ENCODE results near the gene IL1F10.

IL1F10 gene

DNA sequence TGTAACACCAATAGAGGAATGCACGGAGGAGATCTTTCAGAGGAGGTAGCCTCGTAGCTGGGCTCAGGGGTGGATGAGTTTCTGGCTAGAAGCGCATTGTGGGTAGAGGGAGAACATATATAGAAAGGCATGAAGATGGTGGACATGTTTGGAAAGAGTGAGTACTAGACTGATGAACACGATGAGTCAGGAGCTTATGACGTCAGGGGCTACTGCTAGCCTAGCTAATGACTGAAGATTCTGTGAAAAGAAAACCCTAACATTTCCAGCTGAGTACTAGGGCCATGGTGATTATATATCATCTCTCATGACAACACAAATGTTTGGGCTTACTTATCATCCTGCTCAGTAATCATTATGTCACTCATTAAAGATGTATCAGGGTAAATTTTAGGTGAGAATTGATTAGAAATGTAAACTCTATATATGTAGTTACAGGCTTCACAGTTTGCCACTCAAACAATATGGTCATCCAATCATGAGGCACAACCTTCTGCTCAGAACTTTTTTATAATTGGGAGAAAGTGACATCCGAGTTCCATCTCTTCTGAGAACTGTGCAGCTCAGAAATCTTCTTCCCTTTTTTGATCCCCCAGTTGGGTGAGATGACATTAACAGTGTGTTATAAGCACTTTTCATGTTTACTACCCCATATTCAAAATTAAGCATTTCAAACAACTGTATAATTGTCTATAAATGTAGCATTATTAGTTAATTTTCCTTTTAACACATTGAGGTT is 37.4 kb downstream of the IL1F10 start:
- H4K20me1 ChIP-seq = no peaks in the 10 kb centered on the region
- H3K36me3 ChIP-seq = no peaks in the 10 kb centered on the region
- H3K4me3 ChIP-seq = no peak overlapping the region
- TF ChIP-seq Cebpa-rat (IDR thresholded peaks at IDR 0.05) = no peak
- no peak overlapping the region for H3K4me2 ChIP-seq
- no peaks in the 10 kb centered on the region for H3K27me3 ChIP-seq
- H3K27ac ChIP-seq = no peak overlapping the region
- peaks cover 6% of the 10 kb centered on the region for H3K4me1 ChIP-seq
- no peak overlapping the region for H3K9ac ChIP-seq
- H3K9me3 ChIP-seq = no peaks in the 10 kb centered on the region

DNA sequence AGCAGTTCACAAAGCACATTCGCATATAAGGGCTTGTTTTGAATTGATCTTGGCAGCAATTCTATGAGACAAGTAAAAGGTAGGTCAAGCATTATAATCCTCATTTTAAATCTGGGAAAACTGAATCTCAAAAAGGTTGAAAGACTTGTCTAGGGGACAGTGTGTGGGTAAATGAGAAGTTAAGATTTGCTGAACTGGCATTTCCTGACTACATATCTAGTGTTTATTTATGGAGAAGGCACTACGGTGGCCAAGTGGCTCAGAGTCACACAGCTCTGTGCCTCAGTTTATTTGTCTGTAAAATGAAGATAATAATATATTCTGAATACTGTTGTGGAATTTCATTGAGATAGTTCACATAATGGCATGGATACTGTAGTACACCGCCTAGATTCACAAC is 43.4 kb downstream of the IL1F10 start:
- Histone ChIP-seq H3K4me3 (no peak overlapping the region), H3K36me3 (no peaks in the 10 kb centered on the region), H3K27ac (no peak overlapping the region), H3K9ac (no peak overlapping the region), H4K20me1 (no peaks in the 10 kb centered on the region), H3K9me3 (no peaks in the 10 kb centered on the region), H3K4me1 (peaks cover 17% of the 10 kb centered on the region), H3K27me3 (no peaks in the 10 kb centered on the region), H3K4me2 (no peak overlapping the region)
- TF ChIP-seq Cebpa-rat (IDR thresholded peaks at IDR 0.05) = no peak

DNA sequence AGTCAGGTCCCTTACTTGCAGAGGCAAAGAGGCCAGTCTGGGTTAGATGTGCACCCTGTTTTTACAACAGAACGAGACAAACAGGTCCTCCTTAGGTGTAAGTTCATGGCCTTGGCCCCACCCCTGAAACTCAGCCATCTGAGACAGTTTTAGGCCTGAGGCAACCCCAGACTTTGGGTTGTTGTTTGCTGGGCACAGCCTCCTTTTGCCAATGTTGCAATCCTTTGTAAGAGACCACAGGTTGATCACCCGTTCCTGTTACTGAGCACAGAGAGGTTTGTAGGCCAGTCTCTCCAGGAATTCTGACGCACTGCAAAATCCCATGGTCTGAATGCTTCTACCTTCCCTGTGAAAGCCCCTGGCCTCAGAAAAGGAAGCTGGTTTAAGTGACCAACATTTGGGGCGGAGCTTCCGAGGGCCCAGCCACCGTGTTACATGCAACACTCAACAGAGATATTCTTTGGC is 44.1 kb downstream of the IL1F10 start:
- no peak overlapping the region for H3K4me2 ChIP-seq
- TF ChIP-seq Cebpa-rat (IDR thresholded peaks at IDR 0.05) = no peak
- H3K9ac ChIP-seq = no peak overlapping the region
- H4K20me1 ChIP-seq = no peaks in the 10 kb centered on the region
- H3K4me1 ChIP-seq = peaks cover 24% of the 10 kb centered on the region
- H3K4me3 ChIP-seq = no peak overlapping the region
- H3K27me3 ChIP-seq = no peaks in the 10 kb centered on the region
- H3K9me3 ChIP-seq = no peaks in the 10 kb centered on the region
- no peaks in the 10 kb centered on the region for H3K36me3 ChIP-seq
- H3K27ac ChIP-seq = no peak overlapping the region

DNA sequence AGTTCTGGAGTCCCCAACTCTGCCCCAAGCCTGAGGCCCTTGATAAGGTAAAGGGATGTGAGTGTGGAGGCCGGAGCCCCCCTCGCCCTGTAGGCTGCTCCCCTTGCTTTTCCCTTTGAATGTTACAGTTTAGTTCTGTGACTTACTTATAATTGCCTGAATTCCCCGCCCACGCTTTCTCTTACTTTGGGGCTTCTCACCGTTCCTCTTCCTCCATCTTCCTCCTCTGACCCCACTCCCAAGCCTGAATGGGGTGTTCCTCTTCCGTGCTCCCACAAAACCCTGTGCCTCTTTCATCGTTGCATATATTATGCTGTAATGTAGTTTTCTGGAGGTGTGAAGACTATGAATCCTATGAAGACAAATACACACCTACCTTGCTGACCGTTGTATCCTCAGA is 44.7 kb downstream of the IL1F10 start:
- H3K9ac ChIP-seq = no peak overlapping the region

DNA sequence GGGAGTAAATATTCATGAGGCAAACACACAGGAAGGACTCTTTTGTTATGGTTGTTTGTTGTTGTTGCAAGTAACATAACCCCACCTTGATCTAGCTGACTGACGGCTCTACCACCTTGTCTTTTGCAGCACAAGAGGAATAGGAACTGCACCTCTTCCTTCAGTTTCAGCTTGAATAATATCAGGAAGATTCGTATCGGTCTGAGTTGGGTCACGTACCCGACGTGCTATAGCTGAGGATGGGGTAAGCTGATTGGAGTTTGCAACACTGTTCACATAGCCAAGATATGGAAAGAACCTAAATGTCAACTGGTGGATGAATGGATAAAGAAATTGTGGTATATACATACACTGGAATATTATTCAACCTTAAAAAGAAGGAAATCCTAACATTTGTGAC is 45.1 kb downstream of the IL1F10 start:
- Histone ChIP-seq H3K36me3 (no peaks in the 10 kb centered on the region), H3K9ac (no peak overlapping the region), H3K9me3 (no peaks in the 10 kb centered on the region), H3K27ac (no peak overlapping the region), H3K4me3 (no peak overlapping the region), H3K4me1 (peaks cover 28% of the 10 kb centered on the region), H3K4me2 (no peak overlapping the region), H4K20me1 (no peaks in the 10 kb centered on the region), H3K27me3 (no peaks in the 10 kb centered on the region)
- no peak for TF ChIP-seq Cebpa-rat (IDR thresholded peaks at IDR 0.05)

More for the DNA sequence above, 44.7 kb downstream of the IL1F10 start:
- Histone ChIP-seq H3K9me3 (no peaks in the 10 kb centered on the region), H3K27me3 (no peaks in the 10 kb centered on the region), H3K36me3 (no peaks in the 10 kb centered on the region), H3K4me1 (peaks cover 28% of the 10 kb centered on the region), H3K27ac (no peak overlapping the region), H4K20me1 (no peaks in the 10 kb centered on the region), H3K4me3 (no peak overlapping the region), H3K4me2 (no peak overlapping the region)
- TF ChIP-seq Cebpa-rat (IDR thresholded peaks at IDR 0.05) = no peak

DNA sequence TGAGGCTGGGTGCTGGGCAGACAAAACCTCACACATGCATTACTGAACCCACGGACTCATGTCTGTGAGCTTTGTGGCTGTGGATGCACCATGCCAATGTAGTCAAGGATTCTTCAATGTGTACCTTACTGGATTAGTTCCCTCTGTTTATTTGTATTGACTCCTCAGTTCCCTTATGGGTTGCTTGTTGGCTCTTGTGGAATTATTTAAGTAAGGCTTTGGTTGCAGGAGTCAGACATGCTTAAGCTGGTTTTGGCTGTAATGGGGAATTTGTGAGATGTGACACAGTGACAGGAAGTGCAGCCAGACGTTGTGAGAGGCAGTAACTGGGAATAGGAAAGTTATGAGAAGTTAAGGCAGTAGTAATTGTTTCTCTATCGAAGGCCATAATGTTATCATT is 46.0 kb downstream of the IL1F10 start:
- Histone ChIP-seq H3K9me3 (no peaks in the 10 kb centered on the region), H4K20me1 (no peaks in the 10 kb centered on the region), H3K27ac (no peak overlapping the region), H3K9ac (no peak overlapping the region), H3K4me1 (peaks cover 23% of the 10 kb centered on the region), H3K36me3 (no peaks in the 10 kb centered on the region), H3K27me3 (no peaks in the 10 kb centered on the region), H3K4me3 (no peak overlapping the region), H3K4me2 (no peak overlapping the region)
- TF ChIP-seq Cebpa-rat (IDR thresholded peaks at IDR 0.05) = no peak

DNA sequence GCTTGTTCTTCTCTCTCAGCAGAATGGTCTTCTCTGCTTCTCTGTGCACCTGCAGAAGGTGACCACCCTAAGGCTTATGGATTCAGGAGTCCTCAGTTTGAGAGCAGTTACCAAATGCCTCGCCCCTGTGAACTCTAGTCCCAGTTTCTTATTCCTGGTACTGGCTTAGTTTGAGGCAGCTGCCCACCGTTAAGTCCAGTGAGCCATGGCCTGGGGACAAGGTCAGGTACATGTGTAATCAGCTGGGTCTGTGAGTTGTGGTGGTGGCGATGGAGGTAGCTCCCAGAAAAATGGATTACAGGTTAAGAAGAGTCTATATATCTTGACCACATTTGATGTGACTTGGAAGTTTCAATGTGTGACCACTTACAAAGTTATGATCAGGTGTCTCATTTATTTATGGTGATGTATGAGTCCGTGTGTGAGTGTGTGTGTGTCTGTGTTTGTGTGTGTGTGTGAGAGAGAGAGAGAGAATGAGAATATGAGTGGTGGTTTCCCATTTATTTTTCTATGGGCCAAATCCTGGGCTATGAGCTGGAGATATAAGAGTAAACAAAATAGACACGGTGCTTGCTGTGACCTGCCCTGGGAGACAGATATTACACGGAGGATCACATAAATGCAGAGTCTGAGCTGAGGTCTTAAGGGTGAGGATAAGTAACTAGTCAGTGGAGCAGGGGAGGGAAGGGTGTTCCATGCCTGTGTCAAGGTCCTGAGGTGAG is 46.6 kb downstream of the IL1F10 start:
- Histone ChIP-seq H3K4me3 (no peak overlapping the region), H4K20me1 (no peaks in the 10 kb centered on the region), H3K27ac (no peak overlapping the region), H3K4me1 (peaks cover 22% of the 10 kb centered on the region), H3K9ac (no peak overlapping the region), H3K36me3 (no peaks in the 10 kb centered on the region), H3K9me3 (no peaks in the 10 kb centered on the region), H3K27me3 (no peaks in the 10 kb centered on the region), H3K4me2 (no peak overlapping the region)
- no peak for TF ChIP-seq Cebpa-rat (IDR thresholded peaks at IDR 0.05)

DNA sequence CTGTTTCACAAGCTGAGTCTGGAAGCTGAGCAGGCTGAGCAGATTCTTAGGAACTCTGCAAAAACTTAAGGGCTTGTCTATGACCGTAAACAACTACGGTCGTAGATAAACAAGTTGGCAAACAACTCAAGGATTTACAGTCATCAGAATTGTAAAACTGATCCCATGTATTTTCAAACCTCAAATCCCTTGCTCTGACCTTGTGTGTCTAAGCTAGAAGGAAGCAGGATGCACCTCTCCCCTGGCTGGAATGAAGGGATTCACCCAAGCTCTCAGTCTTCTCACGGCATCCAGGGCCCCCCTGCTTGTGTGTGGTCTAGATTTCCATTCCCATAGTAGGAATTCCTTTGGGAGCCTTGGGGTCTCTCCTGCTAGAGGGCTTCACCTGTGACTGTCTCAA is 47.2 kb downstream of the IL1F10 start:
- peaks cover 22% of the 10 kb centered on the region for H3K4me1 ChIP-seq

DNA sequence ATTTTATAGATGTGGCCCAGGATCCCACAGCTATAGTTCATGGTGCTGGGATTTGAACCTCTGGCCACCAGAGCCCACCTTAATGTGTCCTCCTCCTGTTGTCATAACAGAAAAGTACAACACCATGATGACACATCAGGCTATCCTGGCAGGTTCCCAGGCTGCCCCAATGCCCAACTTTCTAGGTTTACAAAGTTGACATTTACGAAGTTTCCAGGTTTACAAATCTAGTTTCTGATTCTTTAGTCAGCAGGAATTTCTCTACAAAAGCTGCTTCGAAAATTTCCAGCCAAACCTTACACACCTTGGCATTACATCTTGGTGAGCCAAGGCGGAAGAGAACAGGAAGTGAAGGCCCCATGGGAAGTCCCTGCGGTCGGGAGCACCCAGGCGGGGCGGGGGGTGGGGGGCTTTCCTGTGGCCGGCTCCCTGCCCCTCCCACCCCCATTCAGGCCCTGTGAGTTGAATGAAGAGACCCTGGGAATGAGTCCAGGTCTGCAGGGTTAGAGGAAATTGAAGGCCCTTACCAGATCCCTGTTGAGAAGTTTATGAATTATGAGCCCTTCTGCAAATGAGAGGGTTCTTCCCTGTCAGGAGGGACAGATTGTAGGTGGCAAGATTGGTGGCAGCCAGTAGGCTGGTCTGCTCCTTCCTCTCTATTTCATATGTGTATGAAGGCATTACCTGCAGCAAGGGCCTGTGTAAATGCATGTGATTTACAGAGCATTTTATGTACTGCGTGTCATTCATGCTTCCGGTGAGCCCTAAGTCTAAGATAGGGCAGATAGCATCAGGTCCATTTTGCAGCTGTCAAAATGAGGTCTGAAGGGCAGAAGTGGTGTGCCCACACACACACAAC is 48.6 kb downstream of the IL1F10 start:
- H3K36me3 ChIP-seq = no peaks in the 10 kb centered on the region
- no peak overlapping the region for H3K4me3 ChIP-seq
- TF ChIP-seq Cebpa-rat (IDR thresholded peaks at IDR 0.05) = no peak
- H3K27me3 ChIP-seq = no peaks in the 10 kb centered on the region
- H3K27ac ChIP-seq = no peak overlapping the region
- peak overlapping the region; percentile 71 for H3K4me2 ChIP-seq
- H4K20me1 ChIP-seq = no peaks in the 10 kb centered on the region
- H3K9me3 ChIP-seq = no peaks in the 10 kb centered on the region
- H3K4me1 ChIP-seq = peaks cover 22% of the 10 kb centered on the region
- H3K9ac ChIP-seq = no peak overlapping the region

More for the DNA sequence above, 47.2 kb downstream of the IL1F10 start:
- no peak for TF ChIP-seq Cebpa-rat (IDR thresholded peaks at IDR 0.05)
- Histone ChIP-seq H3K4me3 (no peak overlapping the region), H3K4me2 (peak overlapping the region; percentile 71; the same call in 1 of the 2 replicates), H3K36me3 (no peaks in the 10 kb centered on the region), H3K27me3 (no peaks in the 10 kb centered on the region), H3K27ac (no peak overlapping the region), H4K20me1 (no peaks in the 10 kb centered on the region), H3K9me3 (no peaks in the 10 kb centered on the region), H3K9ac (no peak overlapping the region)

Data from BLaER1 (cell line).